Activated CD4-positive, alpha-beta T cell treated with anti-CD3 and anti-CD28 coated beads, Interleukin-2, amount 50 U/mL, for 4 hours (primary cell): Measurements from ENCODE around the gene PCBP1.
"Not testable (repeated sequence)": the region's sequence is repeated elsewhere in the genome, so short reads cannot be mapped to it uniquely, and the experiment has no call there.

Experiments used
- DNase-seq, 2 experiments: peaks; one replicate each; pipeline ENCODE4 v3.0.0-alpha.2; 2020

PCBP1 gene

DNA sequence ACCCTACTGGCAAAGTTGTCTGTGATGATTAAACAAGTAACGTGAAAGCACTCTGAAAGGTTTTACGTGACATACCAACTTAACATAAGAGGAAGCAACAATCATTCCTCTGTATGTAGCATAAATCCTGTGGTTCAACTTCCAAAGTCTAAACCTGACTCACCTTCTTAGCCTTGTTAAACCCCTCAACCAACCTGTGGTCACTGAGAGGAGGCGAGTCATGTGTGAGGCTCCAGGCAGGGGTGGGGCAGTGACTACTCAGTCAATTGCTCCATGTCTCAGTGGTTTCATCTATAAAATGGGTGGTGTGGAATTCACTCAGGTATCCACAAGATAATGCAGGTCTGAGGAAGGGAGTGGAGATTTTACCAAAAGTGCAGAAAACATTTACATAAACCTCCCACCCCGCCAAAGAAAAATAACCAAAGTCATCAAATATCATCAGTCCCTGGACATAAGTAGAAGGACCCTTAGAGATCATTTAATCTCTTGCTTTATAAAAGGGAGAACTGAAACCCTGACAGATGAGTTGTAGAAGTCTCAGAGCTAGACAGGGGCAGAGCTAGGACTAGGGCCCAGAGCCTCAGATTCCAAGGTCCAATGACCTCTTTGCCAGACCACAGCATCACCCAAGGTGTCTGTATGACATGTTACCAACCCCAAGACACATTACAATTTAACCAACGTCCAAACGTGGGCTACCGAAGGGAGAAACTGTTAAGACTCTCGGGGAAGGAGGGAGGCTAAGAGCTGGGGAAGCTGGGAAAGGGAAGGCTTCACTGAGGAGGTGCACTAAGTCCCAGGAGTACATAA is 3.7 kb upstream of the PCBP1 start:
- peak; percentile 51 to 61 for DNase-seq

DNA sequence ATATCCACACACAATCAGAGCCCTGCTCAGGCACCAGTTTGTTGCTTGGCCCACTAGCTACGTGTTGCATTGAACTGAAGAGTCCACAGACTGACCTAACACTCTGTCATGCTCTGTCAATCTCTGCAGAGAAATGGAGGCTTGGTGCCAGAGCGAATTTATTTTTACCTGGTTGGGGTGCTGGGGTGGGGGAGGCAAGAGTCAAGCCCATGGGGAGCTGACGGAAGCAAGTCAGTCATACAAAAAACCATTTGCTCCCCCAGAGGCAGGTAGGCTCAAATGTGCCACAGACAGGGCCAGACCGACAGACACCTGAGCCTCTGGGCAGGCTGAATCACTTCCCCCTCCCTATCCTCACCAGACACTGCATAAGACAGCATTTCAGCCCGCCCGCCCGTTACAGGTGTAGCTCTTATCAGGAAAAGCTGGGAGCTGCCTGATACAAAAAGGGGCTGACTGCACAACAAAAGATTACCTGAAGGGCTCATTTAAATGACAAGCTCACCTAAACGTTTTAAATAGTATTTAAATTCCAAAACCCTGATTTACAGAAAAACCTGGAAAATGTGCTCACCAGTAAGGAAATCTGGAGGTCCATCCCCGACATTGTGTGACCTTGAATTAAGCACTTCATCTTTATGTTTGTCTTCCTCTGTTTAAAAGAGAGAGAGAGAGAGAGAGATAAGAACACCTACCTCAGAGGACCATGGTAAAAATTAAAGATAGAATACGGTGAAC is 2.1 kb upstream of the PCBP1 start:
- peak; percentile 72 to 76 for DNase-seq

DNA sequence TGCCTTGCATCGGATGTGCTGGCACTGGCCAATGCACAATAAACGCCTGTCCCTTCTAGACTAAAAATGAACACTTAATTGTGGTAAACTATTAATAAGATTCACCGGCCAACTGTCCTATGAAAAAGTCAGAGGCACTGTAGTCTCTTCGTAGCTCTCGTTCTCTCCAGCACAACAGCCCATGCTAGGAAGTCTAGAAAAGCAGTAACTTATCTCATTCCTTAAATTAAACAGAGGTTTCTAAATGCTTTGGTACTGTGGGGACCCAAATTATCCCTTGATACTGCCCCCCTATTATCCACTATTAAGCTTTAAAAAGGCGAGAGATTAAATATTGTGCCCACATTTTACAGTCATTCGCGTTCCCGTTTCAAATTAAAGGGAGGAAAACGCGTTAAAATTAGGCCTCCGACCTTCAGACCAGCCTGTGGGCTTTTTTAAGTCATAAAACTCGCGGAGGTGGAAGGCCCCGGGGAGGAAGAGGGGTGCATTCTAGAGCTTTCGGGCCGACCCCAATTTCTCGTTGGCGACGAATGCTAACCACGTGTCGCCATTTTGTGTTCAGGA is 1.5 kb upstream of the PCBP1 start:
- no peak for DNase-seq

DNA sequence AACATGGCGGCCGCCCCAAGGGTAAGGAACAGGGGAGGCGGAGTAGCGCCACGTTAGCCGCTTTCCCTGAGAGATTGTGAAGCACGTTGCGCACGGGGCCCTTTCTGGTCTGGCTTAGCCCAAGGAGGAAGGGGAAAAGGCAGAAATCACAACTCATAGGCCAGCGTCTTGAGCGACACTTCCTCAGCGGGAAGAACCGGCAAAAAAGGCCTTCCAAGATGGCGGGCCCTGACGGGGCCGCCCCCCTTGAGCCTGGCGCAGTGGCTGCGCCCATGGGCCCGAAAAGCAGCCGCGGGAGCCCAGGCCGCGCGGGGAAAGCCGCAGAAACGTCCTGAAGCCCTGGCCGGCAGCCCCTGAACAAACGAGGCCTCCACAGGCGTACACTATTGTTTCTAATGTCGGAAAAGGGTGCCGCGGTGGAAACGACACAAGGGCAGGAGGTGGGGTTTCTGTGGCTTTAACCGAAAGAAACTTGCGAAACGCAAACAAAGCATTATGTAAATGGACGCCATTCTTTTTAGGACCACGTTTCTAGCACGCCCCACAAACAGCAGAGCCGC is 919 bp upstream of the PCBP1 start:
- peak; percentile 65 to 69 for DNase-seq

DNA sequence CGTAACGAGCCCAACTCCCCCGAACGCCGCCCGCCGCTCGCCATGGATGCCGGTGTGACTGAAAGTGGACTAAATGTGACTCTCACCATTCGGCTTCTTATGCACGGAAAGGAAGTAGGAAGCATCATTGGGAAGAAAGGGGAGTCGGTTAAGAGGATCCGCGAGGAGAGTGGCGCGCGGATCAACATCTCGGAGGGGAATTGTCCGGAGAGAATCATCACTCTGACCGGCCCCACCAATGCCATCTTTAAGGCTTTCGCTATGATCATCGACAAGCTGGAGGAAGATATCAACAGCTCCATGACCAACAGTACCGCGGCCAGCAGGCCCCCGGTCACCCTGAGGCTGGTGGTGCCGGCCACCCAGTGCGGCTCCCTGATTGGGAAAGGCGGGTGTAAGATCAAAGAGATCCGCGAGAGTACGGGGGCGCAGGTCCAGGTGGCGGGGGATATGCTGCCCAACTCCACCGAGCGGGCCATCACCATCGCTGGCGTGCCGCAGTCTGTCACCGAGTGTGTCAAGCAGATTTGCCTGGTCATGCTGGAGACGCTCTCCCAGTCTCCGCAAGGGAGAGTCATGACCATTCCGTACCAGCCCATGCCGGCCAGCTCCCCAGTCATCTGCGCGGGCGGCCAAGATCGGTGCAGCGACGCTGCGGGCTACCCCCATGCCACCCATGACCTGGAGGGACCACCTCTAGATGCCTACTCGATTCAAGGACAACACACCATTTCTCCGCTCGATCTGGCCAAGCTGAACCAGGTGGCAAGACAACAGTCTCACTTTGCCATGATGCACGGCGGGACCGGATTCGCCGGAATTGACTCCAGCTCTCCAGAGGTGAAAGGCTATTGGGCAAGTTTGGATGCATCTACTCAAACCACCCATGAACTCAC is 673 bp downstream of the PCBP1 start:
- peak in 1 of 2 experiments; percentile 23 for DNase-seq

DNA sequence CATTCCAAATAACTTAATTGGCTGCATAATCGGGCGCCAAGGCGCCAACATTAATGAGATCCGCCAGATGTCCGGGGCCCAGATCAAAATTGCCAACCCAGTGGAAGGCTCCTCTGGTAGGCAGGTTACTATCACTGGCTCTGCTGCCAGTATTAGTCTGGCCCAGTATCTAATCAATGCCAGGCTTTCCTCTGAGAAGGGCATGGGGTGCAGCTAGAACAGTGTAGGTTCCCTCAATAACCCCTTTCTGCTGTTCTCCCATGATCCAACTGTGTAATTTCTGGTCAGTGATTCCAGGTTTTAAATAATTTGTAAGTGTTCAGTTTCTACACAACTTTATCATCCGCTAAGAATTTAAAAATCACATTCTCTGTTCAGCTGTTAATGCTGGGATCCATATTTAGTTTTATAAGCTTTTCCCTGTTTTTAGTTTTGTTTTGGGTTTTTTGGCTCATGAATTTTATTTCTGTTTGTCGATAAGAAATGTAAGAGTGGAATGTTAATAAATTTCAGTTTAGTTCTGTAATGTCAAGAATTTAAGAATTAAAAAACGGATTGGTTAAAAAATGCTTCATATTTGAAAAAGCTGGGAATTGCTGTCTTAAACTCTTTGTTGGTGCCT is 1.4 kb downstream of the PCBP1 start:
- no peak for DNase-seq

DNA sequence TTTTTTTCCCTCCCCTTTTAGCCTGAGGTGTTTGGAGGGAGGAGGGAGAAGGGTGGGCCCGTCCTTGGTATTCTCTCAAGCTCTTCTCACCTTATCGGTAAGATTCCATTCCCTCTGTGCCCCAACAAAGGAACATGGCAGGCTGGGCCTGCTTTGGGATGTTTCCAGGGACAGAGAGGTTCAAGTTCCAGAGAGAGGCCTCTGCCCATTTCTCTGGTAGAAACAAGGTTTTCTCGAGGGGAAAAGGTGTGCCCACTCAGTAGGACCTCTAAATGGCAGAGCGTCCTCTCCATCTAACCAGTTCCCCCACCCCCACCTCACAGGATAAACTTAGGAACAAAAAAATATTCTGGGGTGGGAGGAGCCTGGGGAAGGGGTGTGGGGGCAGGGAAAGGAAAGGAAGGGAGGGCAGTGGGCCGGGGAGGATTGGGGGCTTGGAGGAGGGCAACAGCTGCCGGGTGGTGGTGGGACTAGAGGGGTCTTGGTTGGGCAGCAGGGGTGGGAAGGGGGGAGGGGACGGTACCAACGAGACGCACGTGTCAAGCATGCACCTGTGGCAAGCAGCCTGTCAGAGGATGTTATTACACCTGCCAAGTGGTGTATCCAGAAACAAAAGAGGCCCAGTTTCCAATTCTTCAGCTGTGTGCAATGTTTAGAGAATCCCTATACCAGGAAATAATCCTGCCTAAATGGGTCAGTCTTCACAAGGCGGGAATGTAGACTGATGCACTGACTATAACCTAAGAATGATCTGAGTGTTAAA is 2.1 kb downstream of the PCBP1 start:
- DNase-seq, result no peak

DNA sequence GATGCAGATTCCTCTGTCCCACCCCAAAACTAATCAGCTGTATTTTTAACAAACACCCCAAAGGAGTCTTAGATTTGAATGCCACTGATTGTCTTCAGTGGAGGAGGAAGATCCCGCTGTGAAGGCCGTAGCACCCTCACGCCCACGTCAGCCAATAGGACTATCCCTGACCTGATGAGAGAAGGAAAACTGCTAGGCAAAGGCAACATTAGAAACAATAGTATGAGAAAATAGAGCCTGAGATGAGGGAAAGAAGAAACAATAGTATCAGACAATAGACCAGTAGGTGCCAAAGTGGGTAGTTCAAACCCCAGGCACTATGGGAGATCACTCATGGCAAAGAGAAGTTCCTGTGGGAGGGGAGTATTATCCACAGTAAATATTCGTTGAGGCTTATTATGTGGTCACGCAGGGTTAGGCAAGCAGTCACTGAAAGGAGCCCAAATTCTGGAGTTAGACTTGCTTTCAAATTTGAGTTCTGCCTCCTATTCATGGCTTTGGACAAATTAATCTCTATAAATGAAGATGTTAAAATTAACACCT is 2.8 kb downstream of the PCBP1 start:
- DNase-seq, result no peak

DNA sequence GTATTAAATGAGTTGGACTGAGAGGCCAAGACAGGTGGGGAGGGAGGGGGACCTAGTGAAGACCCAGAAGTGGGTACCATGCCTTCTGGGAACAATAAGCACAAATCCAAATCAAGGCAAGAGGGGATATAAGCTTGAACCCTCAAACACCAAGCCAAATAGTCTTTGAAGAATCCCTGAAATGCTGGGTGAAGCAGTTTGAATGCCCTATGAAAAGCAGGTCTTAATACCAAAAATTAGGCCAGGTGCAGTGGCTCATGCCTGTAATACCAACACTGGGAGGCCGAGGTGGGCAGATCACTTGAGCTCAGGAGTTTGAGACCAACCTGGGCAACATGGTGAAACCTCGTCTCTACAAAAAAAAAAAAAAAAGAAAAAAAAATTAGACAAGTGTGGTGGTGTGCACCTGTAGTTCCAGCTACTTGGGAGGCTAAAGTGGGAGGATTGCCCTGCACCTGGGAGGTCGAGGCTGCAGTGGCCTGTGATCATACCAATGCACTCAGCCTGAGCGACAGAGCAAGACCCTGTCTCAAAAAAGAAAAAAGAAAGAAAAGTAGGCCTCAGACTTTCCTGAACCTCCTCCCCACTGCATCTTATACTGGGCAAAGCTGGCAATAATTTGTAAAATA is 3.5 kb downstream of the PCBP1 start:
- no peak for DNase-seq

DNA sequence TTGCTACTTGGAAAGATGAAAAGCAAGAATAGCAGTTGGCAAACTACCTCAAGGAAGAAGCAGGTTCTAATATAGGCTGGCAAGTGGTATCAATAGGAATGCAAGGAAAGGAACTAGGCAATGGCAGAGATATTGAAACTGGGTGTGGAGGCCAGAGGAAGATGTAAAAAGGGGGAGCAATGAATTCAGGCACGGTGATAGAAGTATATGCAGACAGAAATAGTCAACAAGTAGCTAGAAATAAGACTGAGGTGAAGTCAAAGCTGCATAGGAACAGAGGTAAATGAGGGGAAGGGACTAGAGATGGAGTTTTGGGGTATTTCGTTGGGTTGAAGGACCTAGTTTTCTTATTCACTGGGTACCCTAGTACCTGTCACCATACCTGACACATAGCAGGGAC is 4.1 kb downstream of the PCBP1 start:
- no peak for DNase-seq

DNA sequence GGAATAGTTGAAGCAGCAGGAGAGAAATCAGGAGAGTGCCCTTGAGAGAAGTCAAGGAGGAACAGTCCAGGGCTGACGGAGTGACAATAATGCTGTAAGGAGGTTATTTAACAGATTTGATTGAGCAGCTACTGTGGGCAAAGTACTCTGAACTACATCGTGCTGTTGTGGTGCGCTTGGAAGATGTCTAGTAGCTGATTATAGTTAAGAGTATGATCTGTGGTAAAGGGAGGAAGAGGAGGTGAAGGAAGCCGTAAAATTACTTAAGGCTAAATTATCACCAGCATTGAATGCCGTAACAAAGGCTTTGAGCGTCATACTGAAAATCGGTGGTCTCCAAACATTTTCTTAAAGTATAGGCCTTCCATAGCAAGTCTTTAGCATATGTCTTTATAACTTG is 4.5 kb downstream of the PCBP1 start:
- no peak for DNase-seq

DNA sequence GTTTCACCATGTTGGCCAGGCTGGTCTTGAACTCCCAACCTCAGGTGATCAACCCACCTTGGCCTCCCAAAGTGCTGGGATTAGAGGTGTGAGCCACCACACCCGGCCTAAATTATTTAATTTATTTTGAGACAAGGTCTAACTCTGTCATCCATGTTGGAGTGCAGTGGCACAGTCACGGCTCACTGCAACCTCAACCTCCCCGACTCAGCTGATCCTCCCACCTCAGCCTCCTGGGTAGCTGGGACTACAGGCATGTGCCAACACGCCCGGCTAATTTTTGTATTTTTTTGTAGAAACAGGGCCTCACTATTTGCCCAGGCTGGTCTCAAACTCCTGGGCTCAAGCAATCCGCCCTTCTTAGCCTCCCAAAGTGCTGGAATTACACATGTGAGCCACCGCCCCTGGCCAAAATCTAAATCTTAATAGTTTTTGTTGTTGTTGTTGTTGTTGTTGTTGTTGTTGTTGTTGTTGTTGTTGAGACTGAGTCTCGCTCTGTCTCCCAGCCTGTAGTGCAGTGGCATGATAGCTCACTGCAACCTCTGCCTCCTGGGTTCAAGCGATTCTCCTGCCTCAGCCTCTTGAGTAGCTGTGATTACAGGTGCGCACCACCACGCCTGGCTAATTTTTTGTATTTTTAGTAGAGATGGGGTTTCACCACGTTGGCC is 5.4 kb downstream of the PCBP1 start:
- not testable (repeated sequence) for DNase-seq

DNA sequence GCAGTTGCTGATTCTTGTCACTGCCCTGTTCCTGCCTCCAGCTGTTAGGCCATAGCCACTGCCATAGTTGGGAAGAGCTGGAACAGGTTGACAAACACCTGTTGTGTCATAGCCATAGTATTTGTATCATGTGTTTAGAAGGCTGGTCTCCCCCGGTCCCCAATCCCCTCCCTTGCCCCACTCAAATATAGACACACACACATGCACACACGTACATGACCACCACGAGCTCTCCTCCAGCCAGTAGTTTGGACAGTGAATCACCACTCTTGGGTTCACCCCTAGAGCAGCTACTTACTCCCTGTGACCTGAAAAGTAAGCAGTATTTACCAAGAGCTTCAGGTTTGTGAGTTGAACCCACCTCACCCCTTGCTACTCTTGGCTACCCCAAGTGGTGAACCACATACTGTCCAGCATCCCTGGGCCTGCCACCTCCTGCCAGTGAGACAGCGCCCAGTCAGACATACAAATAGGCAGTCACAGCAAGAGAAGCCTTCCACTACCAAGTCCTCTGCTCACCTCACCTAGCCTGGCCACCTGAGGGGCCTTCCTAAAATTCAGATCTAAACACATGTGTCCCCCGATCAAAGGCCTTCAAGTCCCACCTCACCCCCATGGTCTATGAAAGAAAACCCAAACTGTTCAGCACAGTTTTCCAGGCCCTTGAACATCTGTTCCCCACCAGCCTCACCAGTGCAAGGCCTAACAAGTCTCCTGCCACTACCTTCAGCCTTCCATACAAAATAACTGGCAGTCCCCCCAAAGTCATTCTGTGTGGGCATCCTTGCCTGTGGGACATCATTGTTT is 7.1 kb downstream of the PCBP1 start:
- no peak for DNase-seq

DNA sequence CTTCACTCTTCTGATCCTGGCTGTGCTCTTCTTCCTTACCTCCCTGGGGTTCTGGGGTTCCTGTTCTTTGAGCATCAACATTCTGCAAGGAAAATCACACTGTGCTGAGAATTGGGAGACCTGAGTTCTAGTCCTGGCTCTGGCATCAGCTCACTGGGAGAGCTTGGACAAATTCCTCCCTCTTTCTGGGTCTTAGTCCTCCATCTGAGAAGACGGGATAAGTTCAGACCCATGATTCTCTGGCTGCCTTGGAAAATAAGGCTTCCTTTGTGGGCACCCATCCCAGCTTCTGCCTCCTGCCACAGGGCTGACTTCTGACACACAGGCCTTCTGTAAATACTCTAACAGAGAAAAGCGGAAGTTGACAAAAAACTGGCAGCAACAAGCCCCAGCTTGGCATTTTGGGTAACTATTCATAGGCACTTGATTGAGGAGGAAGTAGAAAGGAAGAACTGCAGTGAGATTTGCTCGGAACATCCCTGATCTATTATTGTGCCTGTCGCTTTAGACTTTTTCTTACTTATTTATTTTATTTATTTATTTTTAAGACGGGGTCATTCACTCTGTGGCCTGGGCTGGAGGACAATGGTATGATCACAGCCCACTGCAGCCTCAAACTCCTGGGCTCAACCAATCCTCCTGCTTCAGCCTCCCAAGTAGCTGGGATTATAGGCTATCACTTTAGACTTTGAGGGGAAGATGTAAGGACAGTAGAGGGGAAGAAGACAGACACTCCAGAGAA is 7.9 kb downstream of the PCBP1 start:
- DNase-seq, result peak in 1 of 2 experiments; percentile 32

DNA sequence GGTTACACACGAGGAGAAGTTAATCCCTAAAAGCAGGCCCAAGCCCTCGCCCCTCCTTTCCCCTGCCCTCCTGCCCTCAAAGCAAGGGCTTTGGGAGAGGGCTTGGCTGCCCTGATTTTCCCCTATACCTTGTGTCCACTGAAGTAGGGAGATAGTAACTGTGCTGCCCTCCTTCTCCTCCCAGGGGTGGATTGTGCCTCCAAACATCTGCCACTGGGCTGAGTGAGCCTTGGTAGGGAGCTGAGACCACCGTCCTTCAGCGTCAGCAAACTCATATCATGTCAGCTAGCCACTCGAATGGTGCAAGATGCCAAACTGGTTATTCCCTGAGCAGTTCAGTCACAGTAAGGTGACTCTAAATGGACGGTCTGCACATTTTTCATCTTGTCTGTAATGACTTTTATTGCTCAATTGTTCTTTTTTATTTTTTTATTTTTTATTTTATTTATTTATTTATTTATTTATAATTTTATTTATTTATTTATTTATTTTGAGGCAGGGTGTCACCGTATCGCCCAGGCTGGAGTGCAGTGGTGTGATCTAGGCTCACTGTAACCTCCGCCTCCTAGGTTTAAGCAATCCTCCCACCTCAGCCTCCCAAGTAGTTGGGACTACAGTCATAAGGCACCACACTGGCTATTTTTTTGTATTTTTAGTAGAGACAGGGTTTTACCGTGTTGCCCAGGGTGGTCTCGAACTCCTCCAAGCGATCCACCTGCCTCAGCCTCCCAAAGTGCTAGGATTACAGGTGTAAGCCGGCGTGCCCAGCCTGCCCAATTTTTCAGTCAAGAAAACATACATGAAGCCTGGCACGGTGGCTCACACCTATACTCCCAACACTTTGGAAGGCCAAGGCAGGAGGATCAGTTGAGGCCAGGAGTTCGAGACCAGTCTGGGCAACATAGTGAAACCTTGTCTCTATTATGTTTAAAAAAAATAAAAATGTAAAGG is 8.7 kb downstream of the PCBP1 start:
- DNase-seq, result no peak

DNA sequence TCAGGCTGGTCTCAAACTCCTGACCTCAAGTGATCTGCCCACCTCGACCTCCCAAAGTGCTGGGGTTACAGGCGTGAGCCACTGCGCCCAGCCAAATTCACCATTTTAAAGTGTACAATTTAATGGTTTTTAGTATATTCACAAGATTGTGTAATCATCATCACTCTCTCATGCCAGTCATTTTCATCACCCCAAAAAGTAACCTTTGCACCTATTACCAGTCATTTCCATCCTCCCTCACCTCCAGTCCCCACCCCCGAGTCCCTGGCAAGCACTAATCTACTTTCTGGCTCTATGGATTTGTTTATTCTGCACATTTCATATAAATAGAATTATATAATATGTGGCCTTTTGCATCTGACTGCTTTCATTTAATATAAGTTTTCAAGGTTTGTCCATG is 10.8 kb downstream of the PCBP1 start:
- DNase-seq, result no peak

DNA sequence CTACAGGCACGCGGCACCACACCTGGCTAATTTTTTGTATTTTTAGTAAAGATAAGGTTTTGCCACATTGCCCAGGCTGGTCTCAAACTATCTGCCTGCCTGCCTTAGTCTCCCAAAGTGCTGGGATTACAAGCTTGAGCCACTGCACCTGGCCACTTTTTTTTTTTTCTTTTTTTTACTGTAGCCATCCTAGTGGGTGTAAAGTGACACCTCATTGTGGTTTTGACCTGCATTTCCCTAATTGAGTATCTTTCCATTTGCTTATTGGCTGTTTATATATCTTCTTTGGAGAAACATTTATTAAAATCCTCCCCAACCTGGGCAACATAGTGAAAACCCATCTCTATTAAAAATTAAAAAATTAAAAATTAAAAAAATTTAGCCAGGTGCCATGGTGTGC is 12.0 kb downstream of the PCBP1 start:
- no peak for DNase-seq
